H1 (cell line): ENCODE data around the gene ZNF786. TPM values are rescaled to one million over a fixed set of nuclear protein-coding genes. Genes with fewer than 3 reads are reported as not detected.

Experiments used
- CBX5 ChIP-seq: fragments of 300-800, 300-1000 bp; sonication (generic); IDR thresholded peaks from 2 replicates; pipeline ENCODE4 v1.7.1; 2016; ENCODE audit warnings: antibody characterized with exemption, low read length, low read depth
- CEBPB ChIP-seq: IDR thresholded peaks from 2 replicates; pipeline ENCODE4 v1.6.1; 2012; ENCODE audit warnings: low read depth, low read length
- CHD7 ChIP-seq: fragments of 300-600 bp; sonication (generic); IDR thresholded peaks from 2 replicates; pipeline ENCODE4 v1.7.1; 2012; ENCODE audit warnings: low read length, moderate library complexity, mild to moderate bottlenecking, inconsistent platforms; ENCODE audit not compliant: insufficient replicate concordance
- HDAC6 ChIP-seq: IDR thresholded peaks from one replicate; pipeline ENCODE4 v1.7.1; 2012; ENCODE audit warnings: low read depth, mild to moderate bottlenecking, inconsistent platforms, low read length, moderate library complexity
- JUN ChIP-seq: IDR thresholded peaks from 2 replicates; pipeline ENCODE4 v1.6.1; 2011; ENCODE audit warnings: low read depth, mild to moderate bottlenecking, improper control_type of control experiment, low read length
- KDM1A ChIP-seq: fragments of 200-600, 300-600 bp; sonication (generic); IDR thresholded peaks from 2 replicates; pipeline ENCODE4 v1.7.1; 2016; ENCODE audit warnings: mild to moderate bottlenecking, low read length, borderline replicate concordance
- MAFK ChIP-seq: IDR thresholded peaks from 2 replicates; pipeline ENCODE4 v1.6.1; 2012; ENCODE audit warnings: low read depth, mild to moderate bottlenecking, improper control_type of control experiment, low read length
- SRF ChIP-seq: IDR thresholded peaks from 2 replicates; pipeline ENCODE4 v1.6.1; 2011; ENCODE audit warnings: mild to moderate bottlenecking, low read depth, low read length, moderate library complexity
- ZNF274 ChIP-seq: IDR thresholded peaks from 2 replicates; pipeline ENCODE4 v1.7.0; 2012; ENCODE audit warnings: low read length, borderline replicate concordance; ENCODE audit errors: extremely low read depth
- polyA plus RNA-seq, 7 experiments: library from polyadenylated mRNA; depleted of rRNA in 3 of 7; stranded (reverse) in 5 of 7; unstranded in 2 of 7; fragments of >200 nt in 5 of 7; fragments of 200-250 nt in 2 of 7; gene quantifications; 1 replicate in 5 of 7; 2 replicates in 1 of 7; 4 replicates in 1 of 7; pipeline versions ENCODE4 v1.2.1 to v1.2.3, GENCODE V29; 2011 to 2013; ENCODE audit warnings: missing spikeins in 2 of 7, mixed read lengths in 2 of 7
- total RNA-seq: library from RNA; stranded (reverse); fragmentation: NEBNext Ultra II Directional; extraction: Animal tissue kit (Norgen Biotek cat#: 25700); gene quantifications from 2 replicates; pipeline ENCODE4 v1.2.1, GENCODE V29; 2021

Gene ZNF786
- total and polyA plus RNA-seq, 2 of the 8 experiments (the other 6 are each of a cell fraction or from before 2014, with no cell fraction given), result 7.7 to 16.3 TPM

- TF ChIP-seq CHD7 (no peak), CBX5 (no peak), JUN (no peak), SRF (no peak), ZNF274 (no peak), HDAC6 (no peak), MAFK (no peak), KDM1A (no peak), CEBPB (no peak)
These were observed 15.2 kb downstream of the ZNF786 start (continued) for GRCh38 chr7:149075286-149075685.
